ENCODE measurements around the gene RNF144B.

DNA sequence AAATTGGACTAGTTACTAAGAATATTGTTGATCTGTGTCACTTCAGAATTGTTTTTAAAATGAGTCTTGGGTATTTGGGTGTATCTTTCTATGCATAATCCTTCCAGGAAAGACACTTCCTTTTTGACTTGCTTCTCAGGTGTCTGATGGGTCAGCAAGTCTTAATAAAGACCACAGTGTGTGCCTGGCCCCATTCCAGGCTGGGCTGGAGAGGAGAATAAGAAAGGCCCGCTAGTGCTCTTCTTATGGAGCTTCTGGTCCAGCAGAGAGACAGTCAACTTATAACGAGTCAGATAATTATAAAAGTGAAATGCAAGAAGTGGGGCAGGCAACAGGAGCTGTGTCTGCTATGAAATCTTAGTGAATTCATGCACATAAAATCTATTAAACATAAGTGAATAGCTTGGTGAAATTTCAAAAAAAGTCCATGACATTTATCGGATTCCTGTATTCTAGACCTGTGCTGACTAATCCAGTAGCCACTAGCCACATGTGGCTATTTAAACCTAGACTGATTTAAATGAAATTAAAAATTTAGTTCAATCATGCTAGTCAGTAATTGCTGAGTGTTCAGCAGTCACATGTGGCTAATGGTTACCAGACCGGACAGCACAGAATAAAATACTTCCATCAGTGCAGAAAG, 42.6 kb downstream of the RNF144B start:
- TF ChIP-seq, protein P1, sequence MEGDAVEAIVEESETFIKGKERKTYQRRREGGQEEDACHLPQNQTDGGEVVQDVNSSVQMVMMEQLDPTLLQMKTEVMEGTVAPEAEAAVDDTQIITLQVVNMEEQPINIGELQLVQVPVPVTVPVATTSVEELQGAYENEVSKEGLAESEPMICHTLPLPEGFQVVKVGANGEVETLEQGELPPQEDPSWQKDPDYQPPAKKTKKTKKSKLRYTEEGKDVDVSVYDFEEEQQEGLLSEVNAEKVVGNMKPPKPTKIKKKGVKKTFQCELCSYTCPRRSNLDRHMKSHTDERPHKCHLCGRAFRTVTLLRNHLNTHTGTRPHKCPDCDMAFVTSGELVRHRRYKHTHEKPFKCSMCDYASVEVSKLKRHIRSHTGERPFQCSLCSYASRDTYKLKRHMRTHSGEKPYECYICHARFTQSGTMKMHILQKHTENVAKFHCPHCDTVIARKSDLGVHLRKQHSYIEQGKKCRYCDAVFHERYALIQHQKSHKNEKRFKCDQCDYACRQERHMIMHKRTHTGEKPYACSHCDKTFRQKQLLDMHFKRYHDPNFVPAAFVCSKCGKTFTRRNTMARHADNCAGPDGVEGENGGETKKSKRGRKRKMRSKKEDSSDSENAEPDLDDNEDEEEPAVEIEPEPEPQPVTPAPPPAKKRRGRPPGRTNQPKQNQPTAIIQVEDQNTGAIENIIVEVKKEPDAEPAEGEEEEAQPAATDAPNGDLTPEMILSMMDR (IDR thresholded peaks at IDR 0.05), result no peak
- TF ChIP-seq POLR2A (IDR thresholded peaks at IDR 0.05), result no peak
